T-cell (primary cell): ENCODE results near the gene ANO8. TPM values are rescaled to one million over a fixed set of nuclear protein-coding genes. Genes with fewer than 3 reads are reported as not detected.
A peak's percentile ranks its signal among the peaks of the same experiment; 100 is the strongest.
"Not testable (repeated sequence)": the region's sequence is repeated elsewhere in the genome, so short reads cannot be mapped to it uniquely, and the experiment has no call there.

Source experiments
- ATAC-seq, 4 experiments: fragments of 200-7000 bp in 3 of 4; fragments of 150-1000 bp in 1 of 4; cut with Tn5 transposase; replicated peaks in 1 of 4; 1 replicate in 3 of 4; 2 replicates in 1 of 4; pipeline ENCODE4 v1.10.0; 2021; ENCODE audit warnings: moderate library complexity in 3 of 4, mild to moderate bottlenecking in 2 of 4, moderate number of reproducible peaks in 1 of 4
- CTCF ChIA-PET, 2 donors: fragments of 300-600 bp; sonication (Branson Sonifier 250); formaldehyde crosslinking; loops; one replicate each; lab custom pipeline; 2022; ENCODE audit warnings: antibody characterized with exemption in 2 of 2; lab: Charles Lee
- POLR2A ChIA-PET, 2 donors: fragments of 300-600 bp; sonication (Branson Sonifier 250); formaldehyde crosslinking; loops; one replicate each; lab custom pipeline; 2022; ENCODE audit warnings: antibody characterized with exemption in 2 of 2; lab: Charles Lee
- DNase-seq, 35 experiments: peaks; one replicate each; pipeline versions ENCODE4 v3.0.0 to v3.0.0-alpha.2; 2013 to 2023
- H3K27ac ChIP-seq: one replicate; pipeline ENCODE4 v1.5.1; 2013; ENCODE audit warnings: low read length
- H3K27me3 ChIP-seq, 2 experiments: replicated peaks in 1 of 2; 1 replicate in 1 of 2; 2 replicates in 1 of 2; pipeline versions ENCODE4 v1.6.1 to v1.7.0; 2013; ENCODE audit warnings: low read length in 1 of 2, mixed read lengths in 1 of 2; ENCODE audit not compliant: control insufficient read depth in 2 of 2, insufficient read depth in 2 of 2; ENCODE audit errors: extremely low read depth in 1 of 2
- H3K36me3 ChIP-seq, 2 donors: 1 replicate in 1 of 2; 2 replicates in 1 of 2; pipeline versions ENCODE4 v1.6.1 to v1.7.0; 2013; ENCODE audit warnings: low read length in 1 of 2; ENCODE audit not compliant: control insufficient read depth in 2 of 2, insufficient read depth in 1 of 2; ENCODE audit errors: extremely low read depth in 1 of 2
- H3K4me1 ChIP-seq, 2 experiments: 1 replicate in 1 of 2; 2 replicates in 1 of 2; pipeline versions ENCODE4 v1.6.1 to v1.7.0; 2013; ENCODE audit warnings: low read length in 2 of 2, mixed read lengths in 1 of 2; ENCODE audit not compliant: insufficient read depth in 2 of 2, control insufficient read depth in 1 of 2; ENCODE audit errors: extremely low read depth in 1 of 2
- H3K4me3 ChIP-seq, 2 donors: 1 replicate in 1 of 2; 2 replicates in 1 of 2; pipeline versions ENCODE4 v1.5.1 to v1.7.0; 2013; ENCODE audit warnings: mild to moderate bottlenecking in 2 of 2, low read length in 1 of 2, moderate library complexity in 1 of 2; ENCODE audit not compliant: control insufficient read depth in 1 of 2; ENCODE audit errors: extremely low read depth in 1 of 2
- H3K9me3 ChIP-seq: 2 replicates; pipeline ENCODE4 v1.7.0; 2013
- H3K27ac Mint-ChIP-seq, 2 donors: one replicate each; pipeline ENCODE4 v1.8.0; 2020 to 2021; ENCODE audit warnings: mild to moderate bottlenecking in 2 of 2, mixed read lengths in 2 of 2
- H3K27me3 Mint-ChIP-seq, 2 donors: one replicate each; pipeline ENCODE4 v1.8.0; 2021 to 2022; ENCODE audit warnings: mixed read lengths in 2 of 2
- H3K36me3 Mint-ChIP-seq: one replicate; pipeline ENCODE4 v1.8.0; 2021; ENCODE audit warnings: mixed read lengths
- H3K4me1 Mint-ChIP-seq, 3 donors: one replicate each; pipeline ENCODE4 v1.8.0; 2020 to 2022; ENCODE audit warnings: mixed read lengths in 3 of 3, mild to moderate bottlenecking in 1 of 3
- H3K4me3 Mint-ChIP-seq, 3 donors: one replicate each; pipeline ENCODE4 v1.8.0; 2020 to 2022; ENCODE audit warnings: mild to moderate bottlenecking in 3 of 3, mixed read lengths in 3 of 3, moderate library complexity in 3 of 3
- H3K9me3 Mint-ChIP-seq, 3 donors: one replicate each; pipeline ENCODE4 v1.8.0; 2020 to 2022; ENCODE audit warnings: mixed read lengths in 3 of 3
- WGBS: methylation state at CpG from one replicate; pipeline ENCODE4 v1.1.5; 2013; ENCODE audit warnings: missing lambda C conversion rate; ENCODE audit not compliant: insufficient coverage; 5-methylcytosine and 5-hydroxymethylcytosine counted together
- total RNA-seq, 35 experiments: library from RNA in 6 of 35; stranded (reverse) in 6 of 35; fragments of 120-200 nt in 1 of 35; gene quantifications; one replicate each; pipeline versions ENCODE4 v1.2.1 to v1.2.4 and lab custom pipeline; 2013 to 2026

The ANO8 gene
- total RNA-seq, 5 donors from 2014 or later (not counting 1 experiment from before 2014, with no cell fraction given) = 18.3 to 27.4 (median 24.9) TPM

DNA sequence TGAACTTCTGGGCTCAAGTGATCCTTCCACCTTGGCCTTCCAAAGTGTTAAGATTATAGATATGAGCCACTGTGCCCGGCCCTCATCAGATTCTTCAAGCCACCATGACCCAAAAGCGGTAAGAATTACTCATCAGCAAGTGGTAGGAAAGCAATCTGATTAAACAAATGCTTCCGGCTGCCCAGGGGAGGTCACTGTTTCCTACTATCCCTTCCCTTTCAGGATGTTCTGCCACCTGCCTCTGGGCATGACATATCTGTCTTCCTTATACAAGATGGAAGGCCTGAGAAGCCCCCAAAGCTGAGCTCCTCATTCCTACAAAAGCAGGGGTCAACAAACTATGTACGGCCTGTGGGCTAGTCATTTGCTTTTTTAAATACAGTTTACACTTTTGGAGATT is 38.4 kb downstream of the ANO8 start:
- H3K27me3 ChIP-seq = peaks cover 0 to 2% of the 10 kb centered on the region in 2 experiments
- peaks cover 7% of the 10 kb centered on the region for H3K36me3 Mint-ChIP-seq
- no peak overlapping the region for H3K4me3 ChIP-seq
- ATAC-seq (no peak), DNase-seq (no peak)
- 100% methylated on average over 1 of the region's 4 CpGs for WGBS
- peaks cover 0 to 11% of the 10 kb centered on the region in 2 experiments for H3K4me1 ChIP-seq
- H3K4me1 Mint-ChIP-seq = peaks cover 5 to 8% (median 8%) of the 10 kb centered on the region in 3 donors
- H3K9me3 ChIP-seq = no peaks in the 10 kb centered on the region
- POLR2A ChIA-PET = interaction anchor here in 1 of 2 donors (0.7 kb wide), 1 partner anchor 480 kb away, joined by 9 read pairs; no protein-coding TSS in a partner anchor
- no peak overlapping the region for H3K27ac Mint-ChIP-seq
- H3K27ac ChIP-seq = no peak overlapping the region
- no peaks in the 10 kb centered on the region for H3K9me3 Mint-ChIP-seq
- peaks cover 0 to 7% of the 10 kb centered on the region in 2 donors for H3K36me3 ChIP-seq
- no peak overlapping the region for H3K4me3 Mint-ChIP-seq
- H3K27me3 Mint-ChIP-seq = no peaks in the 10 kb centered on the region
- CTCF ChIA-PET = interaction anchor here in 1 of 2 donors (0.6 to 0.7 kb wide), 2 partner anchors 15 to 38 kb away, joined by 3 to 7 read pairs; no protein-coding TSS in a partner anchor

DNA sequence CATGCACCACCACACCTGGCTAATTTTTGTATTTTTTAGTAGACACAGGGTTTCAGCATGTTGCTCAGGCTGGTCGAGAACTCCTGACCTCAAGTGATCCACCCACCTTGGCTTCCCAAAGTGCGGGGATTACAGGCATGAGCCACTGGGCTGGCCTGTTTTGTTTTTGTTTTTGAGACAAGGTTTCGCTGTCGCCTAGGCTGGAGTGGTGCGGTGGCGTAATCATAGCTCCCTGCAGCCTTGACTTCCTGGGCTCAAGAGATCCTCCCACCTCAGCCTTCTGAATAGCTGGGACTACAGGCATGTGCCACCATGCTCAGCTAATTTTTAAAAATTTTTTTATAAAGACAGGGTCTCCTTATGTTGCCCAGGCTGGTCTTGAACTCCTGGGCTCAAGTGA is 39.1 kb downstream of the ANO8 start:
- H3K4me3 Mint-ChIP-seq, H3K36me3 Mint-ChIP-seq, H3K27ac Mint-ChIP-seq, ATAC-seq, H3K27me3 Mint-ChIP-seq, H3K27ac ChIP-seq, H3K27me3 ChIP-seq, POLR2A ChIA-PET, DNase-seq, H3K9me3 Mint-ChIP-seq, H3K36me3 ChIP-seq, H3K4me3 ChIP-seq, H3K9me3 ChIP-seq, H3K4me1 Mint-ChIP-seq: not testable (repeated sequence)
- CTCF ChIA-PET = interaction anchor here in 1 of 2 donors (0.6 kb wide), 1 partner anchor 37 kb away, joined by 3 read pairs; no protein-coding TSS in a partner anchor
- H3K4me1 ChIP-seq = peaks cover 0 to 11% of the 10 kb centered on the region in 2 experiments
- WGBS = 100% methylated on average over 4 of the region's 6 CpGs

DNA sequence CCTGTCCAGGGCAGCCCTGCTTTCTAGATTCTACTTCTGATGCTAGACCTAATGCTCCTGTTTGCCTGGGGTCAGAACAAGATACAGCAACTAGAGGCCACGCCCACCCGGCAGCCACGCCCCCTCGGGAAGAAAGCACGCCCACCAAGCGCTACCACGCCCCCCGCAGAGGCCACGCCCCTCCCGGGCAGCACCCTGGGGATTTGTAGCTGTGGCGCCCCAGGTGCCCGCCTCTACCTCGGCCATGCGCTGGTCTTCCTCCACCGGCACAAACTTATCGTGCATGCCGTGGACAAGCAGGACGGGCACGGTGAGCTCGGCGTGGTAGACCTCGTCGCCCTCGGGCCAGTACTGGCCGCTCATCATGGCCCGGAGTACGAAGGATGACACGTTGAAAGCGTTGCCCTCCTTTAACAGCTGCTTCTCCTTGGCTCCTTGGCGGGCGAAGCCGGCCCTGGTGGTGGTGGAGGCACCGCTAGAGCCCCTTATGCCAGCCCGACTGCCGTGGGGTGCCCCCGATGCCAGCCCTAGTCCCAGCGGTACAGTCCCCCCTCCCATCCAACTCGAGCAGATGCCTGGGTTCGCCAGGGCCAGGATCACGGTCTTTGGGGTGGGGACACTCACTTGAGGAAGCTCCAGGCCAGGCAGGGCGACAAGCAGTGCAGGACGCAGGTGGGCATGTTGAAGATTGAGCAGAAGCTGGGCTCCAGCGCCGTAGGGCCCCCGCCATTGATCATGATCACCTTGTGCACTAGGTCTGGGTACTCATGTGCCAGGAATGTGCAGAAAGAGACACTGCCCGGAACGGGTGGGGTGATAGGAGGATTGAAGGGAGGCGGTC is 40.4 kb downstream of the ANO8 start:
- CTCF ChIA-PET = no interaction called here
- H3K4me3 Mint-ChIP-seq = no peak overlapping the region
- no peaks in the 10 kb centered on the region for H3K27me3 Mint-ChIP-seq
- Histone ChIP-seq H3K27me3 (peaks cover 0 to 7% of the 10 kb centered on the region in 2 experiments), H3K9me3 (no peaks in the 10 kb centered on the region), H3K27ac (no peak overlapping the region), H3K4me1 (peaks cover 0 to 16% of the 10 kb centered on the region in 2 experiments), H3K36me3 (peaks cover 0 to 7% of the 10 kb centered on the region in 2 donors), H3K4me3 (no peak overlapping the region)
- no peak overlapping the region for H3K27ac Mint-ChIP-seq
- POLR2A ChIA-PET = no interaction called here
- H3K36me3 Mint-ChIP-seq = peaks cover 7% of the 10 kb centered on the region
- peak in 21 of 35 experiments; percentile 16 to 61 (median 33) for DNase-seq
- no peaks in the 10 kb centered on the region for H3K9me3 Mint-ChIP-seq
- H3K4me1 Mint-ChIP-seq = peaks cover 5 to 8% (median 8%) of the 10 kb centered on the region in 3 donors
- WGBS = 87% methylated on average over 37 of the region's 48 CpGs
- no peak for ATAC-seq

DNA sequence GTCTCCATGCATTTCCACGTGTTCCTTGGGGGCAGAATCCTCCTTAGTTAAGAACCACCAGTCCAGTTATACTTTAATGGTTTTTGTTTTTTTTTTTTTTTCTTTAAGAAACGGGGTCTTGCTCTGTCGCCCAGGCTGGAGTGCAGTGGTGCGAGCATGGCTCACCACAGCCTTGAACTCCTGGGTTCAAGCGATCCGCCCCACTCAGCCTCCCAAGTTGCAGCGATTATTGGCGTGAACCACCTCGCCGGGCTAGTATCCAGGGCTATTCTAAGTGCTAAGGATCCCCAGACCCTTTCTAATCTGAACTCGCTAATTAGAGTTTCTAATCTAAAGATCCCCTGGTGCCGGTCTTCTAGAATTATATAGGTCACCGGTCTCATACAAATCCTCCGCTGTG is 41.0 kb downstream of the ANO8 start:
- Histone ChIP-seq H3K4me1 (peaks cover 0 to 16% of the 10 kb centered on the region in 2 experiments), H3K9me3 (no peaks in the 10 kb centered on the region), H3K27ac (no peak overlapping the region), H3K36me3 (peaks cover 0 to 7% of the 10 kb centered on the region in 2 donors), H3K27me3 (peaks cover 0 to 8% of the 10 kb centered on the region in 2 experiments), H3K4me3 (no peak overlapping the region)
- H3K27ac Mint-ChIP-seq = no peak overlapping the region
- no peak for ATAC-seq
- peaks cover 0 to 2% of the 10 kb centered on the region in 2 donors for H3K27me3 Mint-ChIP-seq
- ChIA-PET POLR2A (no interaction called here), CTCF (interaction anchor here (0.7 to 2.0 kb wide), 6 partner anchors 12 to 187 kb away, joined by 3 to 8 read pairs (median 6); partner anchors contain the start of genes DDA1 (in 1 of the 2) and MRPL34 (in 1 of the 2))
- no peak overlapping the region for H3K4me3 Mint-ChIP-seq
- H3K9me3 Mint-ChIP-seq = no peaks in the 10 kb centered on the region
- H3K36me3 Mint-ChIP-seq = peaks cover 7% of the 10 kb centered on the region
- no peak for DNase-seq
- 95% methylated on average over 13 of the region's 14 CpGs for WGBS
- peaks cover 5 to 8% (median 8%) of the 10 kb centered on the region in 3 donors for H3K4me1 Mint-ChIP-seq

- Mint-ChIP-seq H3K36me3 (peaks cover 3% of the 10 kb centered on the region), H3K27ac (peak overlapping the region; percentile 43 to 75), H3K4me1 (peaks cover 5 to 8% (median 8%) of the 10 kb centered on the region in 3 donors), H3K27me3 (peaks cover 0 to 6% of the 10 kb centered on the region in 2 donors), H3K9me3 (no peaks in the 10 kb centered on the region), H3K4me3 (peak overlapping the region; percentile 82 to 92 (median 89))
- Histone ChIP-seq H3K27me3 (peaks cover 0 to 15% of the 10 kb centered on the region in 2 experiments), H3K4me3 (peak overlapping the region; percentile 69 to 72), H3K9me3 (no peaks in the 10 kb centered on the region), H3K4me1 (peaks cover 0 to 16% of the 10 kb centered on the region in 2 experiments), H3K27ac (no peak overlapping the region), H3K36me3 (peaks cover 0 to 7% of the 10 kb centered on the region in 2 donors)
- DNase-seq = peak; percentile 55 to 87 (median 69)
- POLR2A ChIA-PET = no interaction called here
- 2% methylated on average over 41 of the region's 46 CpGs for WGBS
- peak; percentile 94 to 97 (median 96) for ATAC-seq
- CTCF ChIA-PET = interaction anchor here (0.6 to 2.0 kb wide), 8 partner anchors 13 to 188 kb away, joined by 3 to 13 read pairs (median 6); partner anchors contain the start of genes DDA1 (in 1 of the 2) and MRPL34 (in 1 of the 2)
Observed at GRCh38 chr19:17292301-17293074, 42.2 kb downstream of the ANO8 start.
